SU-DHL-6 (cell line): ENCODE measurements around the gene ZNF121.

Source experiments
- EZH2phosphoT487 ChIP-seq: fragments of 200-600 bp; sonication (generic), shearing (Covaris generic); conservative IDR thresholded peaks from 2 replicates; pipeline ENCODE4 v1.6.1; 2018; ENCODE audit warnings: mild to moderate bottlenecking, antibody characterized with exemption, low read length, moderate library complexity, mixed read lengths
- TF ChIP-seq, protein P1 (sequence below): fragments of 200-600 bp; sonication (generic); IDR thresholded peaks from one replicate; pipeline ENCODE4 v1.5.1; 2017; ENCODE audit warnings: antibody characterized with exemption, mild to moderate bottlenecking, low read length, moderate library complexity; ENCODE audit not compliant: insufficient read depth, poor library complexity, severe bottlenecking

DNA sequence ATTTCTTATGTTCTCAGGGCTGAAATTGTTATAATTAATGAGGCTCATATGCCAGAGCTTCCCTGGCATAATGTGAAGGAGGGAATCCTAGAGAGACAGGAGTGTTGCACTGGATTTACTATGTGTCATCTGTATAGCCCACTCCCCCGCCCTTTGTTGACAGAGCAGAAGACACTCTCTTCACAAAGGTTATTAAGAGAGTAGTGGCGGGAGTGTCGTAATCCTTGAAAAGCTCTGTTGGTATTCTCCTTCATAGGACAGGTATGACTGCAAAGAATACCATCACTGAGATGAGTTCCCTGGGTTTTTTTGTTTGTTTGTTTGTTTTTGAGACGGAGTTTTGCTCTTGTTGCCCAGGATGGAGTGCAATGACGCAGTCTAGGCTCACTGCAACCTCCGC lies 14.0 kb downstream of the ZNF121 start:
- TF ChIP-seq, protein P1, sequence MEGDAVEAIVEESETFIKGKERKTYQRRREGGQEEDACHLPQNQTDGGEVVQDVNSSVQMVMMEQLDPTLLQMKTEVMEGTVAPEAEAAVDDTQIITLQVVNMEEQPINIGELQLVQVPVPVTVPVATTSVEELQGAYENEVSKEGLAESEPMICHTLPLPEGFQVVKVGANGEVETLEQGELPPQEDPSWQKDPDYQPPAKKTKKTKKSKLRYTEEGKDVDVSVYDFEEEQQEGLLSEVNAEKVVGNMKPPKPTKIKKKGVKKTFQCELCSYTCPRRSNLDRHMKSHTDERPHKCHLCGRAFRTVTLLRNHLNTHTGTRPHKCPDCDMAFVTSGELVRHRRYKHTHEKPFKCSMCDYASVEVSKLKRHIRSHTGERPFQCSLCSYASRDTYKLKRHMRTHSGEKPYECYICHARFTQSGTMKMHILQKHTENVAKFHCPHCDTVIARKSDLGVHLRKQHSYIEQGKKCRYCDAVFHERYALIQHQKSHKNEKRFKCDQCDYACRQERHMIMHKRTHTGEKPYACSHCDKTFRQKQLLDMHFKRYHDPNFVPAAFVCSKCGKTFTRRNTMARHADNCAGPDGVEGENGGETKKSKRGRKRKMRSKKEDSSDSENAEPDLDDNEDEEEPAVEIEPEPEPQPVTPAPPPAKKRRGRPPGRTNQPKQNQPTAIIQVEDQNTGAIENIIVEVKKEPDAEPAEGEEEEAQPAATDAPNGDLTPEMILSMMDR: no peak
- no peak for TF ChIP-seq EZH2phosphoT487
